HT1080 (cell line): ENCODE results near the gene OTULINL. TPM values are rescaled to one million over a fixed set of nuclear protein-coding genes. Genes with fewer than 3 reads are reported as not detected.
A peak's percentile ranks its signal among the peaks of the same experiment; 100 is the strongest.

Source experiments
- DNase-seq: peaks from one replicate; pipeline ENCODE4 v3.0.0-alpha.2; 2015; ENCODE audit warnings: low read depth
- total RNA-seq: library from RNA; depleted of rRNA; stranded (reverse); fragments of >200 nt; shearing (Covaris generic); gene quantifications from 2 replicates; pipeline ENCODE4 v1.2.3, GENCODE V29; 2014

The OTULINL gene
- total RNA-seq, 1 experiment from 2014 or later: 7.1 TPM

DNA sequence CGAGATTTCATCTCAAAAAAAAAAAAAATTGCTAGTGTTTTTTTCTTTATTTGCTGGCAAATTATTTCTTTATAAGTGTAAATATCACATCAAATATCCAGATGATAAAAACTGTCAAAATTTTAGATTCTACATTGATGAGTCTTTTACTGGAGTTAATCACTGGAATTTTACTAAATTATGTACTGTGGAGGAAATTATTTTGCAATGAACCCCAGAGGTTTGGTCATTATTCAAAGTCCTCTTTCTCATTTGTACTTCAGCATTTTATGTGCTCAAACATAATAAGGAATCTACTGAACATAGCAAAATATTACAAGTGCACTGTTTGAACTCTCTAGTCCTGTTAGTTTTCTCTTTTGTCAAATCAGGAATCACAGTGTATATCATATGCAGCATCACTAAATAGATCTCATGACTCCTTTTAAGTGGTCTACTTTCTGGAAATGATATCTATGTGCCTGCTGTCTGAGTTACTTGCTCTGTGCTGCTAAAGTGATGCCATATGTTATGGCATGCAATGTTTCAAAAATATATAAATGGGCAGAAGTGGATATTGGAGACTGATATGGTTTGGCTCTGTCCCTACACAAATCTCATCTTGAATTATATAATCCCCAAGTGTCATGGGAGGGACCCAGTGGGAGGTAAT lies 18.0 kb downstream of the OTULINL start:
- DNase-seq: no peak

GRCh38 chr5:14600846-14601245 lies 19.3 kb downstream of the OTULINL start:
- no peak for DNase-seq

DNA sequence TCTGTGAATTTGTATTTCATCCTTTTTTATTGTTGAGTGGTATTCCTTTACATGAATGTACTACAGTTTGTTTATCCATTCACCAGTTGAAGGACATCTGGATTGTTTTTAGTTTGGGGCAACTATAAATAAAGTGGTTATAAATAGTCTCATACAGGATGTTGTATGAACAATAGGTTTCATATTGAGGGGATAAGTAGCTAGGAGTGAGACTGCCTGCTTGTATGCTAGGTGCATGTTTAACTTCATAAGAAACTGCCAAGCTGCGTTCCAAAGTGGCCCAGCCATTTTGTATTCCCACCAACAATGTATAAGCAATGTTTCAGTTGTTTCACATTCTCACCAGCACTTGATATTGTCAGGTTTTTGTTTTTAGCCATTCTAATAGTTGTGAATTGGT lies 21.5 kb downstream of the OTULINL start:
- no peak for DNase-seq

DNA sequence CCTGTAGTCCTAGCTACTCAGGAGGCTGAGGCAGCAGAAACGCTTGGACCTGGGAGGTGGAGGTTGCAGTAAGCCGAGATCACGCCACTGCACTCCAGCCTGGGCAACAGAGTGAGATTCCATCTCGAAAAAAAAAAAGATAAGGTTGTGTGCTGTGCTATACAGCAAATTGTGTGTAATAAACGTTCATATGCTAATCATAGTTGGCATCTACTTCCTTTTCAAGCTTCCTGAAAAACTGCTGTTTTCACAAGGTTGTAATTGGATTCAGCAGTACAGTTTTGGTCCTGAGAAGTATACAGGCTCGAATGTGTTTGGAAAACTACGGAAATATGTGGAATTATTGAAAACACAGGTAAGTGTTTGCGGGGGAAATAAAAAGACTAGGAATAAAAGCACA lies 25.5 kb downstream of the OTULINL start:
- DNase-seq: no peak

GRCh38 chr5:14608169-14608568 lies 26.6 kb downstream of the OTULINL start:
- DNase-seq: no peak

GRCh38 chr5:14611737-14612136 lies 30.1 kb downstream of the OTULINL start:
- no peak for DNase-seq

DNA sequence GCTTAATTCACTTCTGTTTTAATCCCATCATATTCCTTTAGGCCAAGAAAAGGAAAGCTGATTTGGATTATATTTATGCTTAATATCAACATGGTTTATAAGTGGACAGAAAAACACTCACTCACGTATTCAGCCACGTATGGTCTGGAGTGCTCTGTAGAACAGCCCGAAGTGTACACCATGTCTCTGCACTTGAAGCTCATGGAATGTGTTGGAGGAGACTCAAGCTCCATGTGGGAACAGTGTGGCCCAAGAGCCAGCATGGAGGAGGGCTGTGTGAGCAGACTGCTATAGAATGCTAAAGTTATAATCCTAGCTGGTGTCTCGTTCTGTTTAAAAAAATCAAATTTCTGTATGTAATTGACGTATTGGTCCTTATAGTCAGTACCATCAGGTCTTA lies 32.9 kb downstream of the OTULINL start:
- DNase-seq: no peak

GRCh38 chr5:14615365-14615764 lies 33.8 kb downstream of the OTULINL start:
- DNase-seq: no peak

- no peak for DNase-seq
Measured at GRCh38 chr5:14617441-14617840, 35.8 kb downstream of the OTULINL start.

- no peak for DNase-seq
Measured at GRCh38 chr5:14627270-14627669, 45.7 kb downstream of the OTULINL start.

- DNase-seq: peak; percentile 40
Measured at GRCh38 chr5:14628346-14628745, 46.8 kb downstream of the OTULINL start.

DNA sequence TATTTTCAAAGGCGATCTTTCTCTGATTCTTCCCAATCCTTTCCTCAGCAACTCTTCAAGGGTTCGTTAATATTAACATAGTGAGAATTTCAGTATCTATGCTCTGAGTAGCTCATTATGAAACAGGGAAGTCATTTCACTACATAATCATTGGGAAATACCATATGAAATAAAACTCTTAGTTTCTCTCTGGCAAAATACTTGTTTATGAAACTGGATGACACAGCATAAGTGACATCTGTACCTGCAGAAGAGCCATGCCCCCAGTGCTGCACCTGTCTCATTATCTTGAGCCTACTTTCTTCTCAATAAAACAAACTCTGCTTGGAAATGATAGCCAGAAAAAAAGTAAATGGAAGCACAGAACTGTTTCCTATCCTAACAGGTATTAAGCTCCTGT lies 49.1 kb downstream of the OTULINL start:
- DNase-seq: no peak

DNA sequence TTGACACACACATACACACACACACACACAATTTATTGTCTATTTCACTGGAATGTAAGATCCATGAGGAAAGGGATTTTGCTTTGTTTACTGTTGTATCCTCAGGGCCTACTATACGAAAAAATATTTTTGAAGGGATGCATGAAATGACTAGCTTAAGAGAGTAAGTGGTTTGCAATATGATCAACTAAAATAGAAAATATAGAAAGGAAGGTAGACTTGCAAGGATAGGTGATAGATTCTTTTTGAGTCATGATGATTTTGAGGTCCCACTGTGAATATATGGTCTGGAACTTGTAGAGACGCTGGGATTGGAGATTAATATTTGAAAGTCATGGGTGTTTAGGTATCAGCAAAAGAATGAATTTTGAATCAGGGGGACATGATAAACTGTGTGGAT lies 54.1 kb downstream of the OTULINL start:
- no peak for DNase-seq

GRCh38 chr5:14640765-14641164 lies 59.2 kb downstream of the OTULINL start:
- no peak for DNase-seq

GRCh38 chr5:14644623-14645237 lies 63.1 kb downstream of the OTULINL start:
- no peak for DNase-seq

GRCh38 chr5:14650052-14650451 lies 68.5 kb downstream of the OTULINL start:
- DNase-seq: no peak

- no peak for DNase-seq
Measured at GRCh38 chr5:14655146-14655741, 73.7 kb downstream of the OTULINL start.

GRCh38 chr5:14656898-14657297 lies 75.3 kb downstream of the OTULINL start:
- no peak for DNase-seq

DNA sequence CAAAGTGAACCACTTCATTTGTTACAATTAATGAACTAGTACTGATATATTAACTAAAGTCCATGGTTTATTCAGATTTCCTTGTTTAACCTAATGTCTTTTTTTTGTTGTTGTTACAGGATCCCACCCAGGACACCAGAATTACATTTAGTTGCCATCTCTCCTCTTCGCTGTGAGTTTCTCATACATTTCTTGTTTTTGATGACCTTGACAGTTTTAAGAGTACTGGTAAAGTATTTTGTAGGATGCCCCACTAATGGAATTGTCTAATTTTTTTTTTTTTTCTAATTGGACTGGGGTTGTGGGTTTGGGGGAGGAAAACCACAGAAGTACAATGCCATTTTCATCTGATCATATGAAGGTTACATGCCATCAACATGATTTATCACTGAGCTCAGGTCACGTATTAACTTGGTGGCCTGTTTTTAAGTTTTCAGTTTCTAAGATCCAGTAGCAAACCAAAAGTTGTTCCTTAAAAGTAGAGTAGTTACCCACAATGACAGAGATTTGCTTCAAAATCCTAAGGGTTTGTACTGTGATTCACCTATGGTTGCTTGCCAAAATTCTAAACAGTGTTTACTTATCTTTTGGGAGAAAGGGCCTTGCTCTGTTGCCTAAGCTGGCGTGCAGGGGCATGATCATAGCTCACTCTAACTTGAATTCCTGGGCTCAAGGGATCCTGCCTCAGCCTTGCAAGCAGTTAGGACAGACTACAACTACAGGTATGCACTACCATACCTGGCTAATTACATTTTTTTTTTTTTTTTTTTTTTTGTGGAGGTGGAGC lies 78.4 kb downstream of the OTULINL start:
- DNase-seq: no peak

DNA sequence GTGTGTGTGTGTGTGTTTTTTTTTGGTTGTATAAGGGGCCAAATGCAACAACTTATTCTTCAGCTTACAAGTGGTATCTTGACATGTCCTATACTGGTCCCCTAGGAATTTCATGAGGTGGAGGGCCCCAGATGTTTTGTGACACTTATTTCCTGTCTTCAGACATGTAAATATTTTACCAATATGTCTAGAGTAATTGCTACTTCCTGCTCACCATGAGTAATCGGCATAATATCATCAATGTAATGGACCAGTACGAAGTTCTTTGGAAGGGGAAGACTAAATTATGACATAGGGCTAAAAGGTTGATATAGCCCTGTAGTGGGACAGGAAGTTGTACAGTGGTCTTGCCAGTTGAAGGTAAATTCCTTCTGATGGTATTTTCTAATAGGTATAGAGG lies 79.2 kb downstream of the OTULINL start:
- no peak for DNase-seq
